H9 (cell line): ENCODE results near the gene IL1RAPL1. TPM values are rescaled to one million over a fixed set of nuclear protein-coding genes. Genes with fewer than 3 reads are reported as not detected.

Source experiments
- DNase-seq: peaks from one replicate; pipeline ENCODE4 v3.0.0-alpha.2; 2017
- H2AFZ ChIP-seq: one replicate; pipeline ENCODE4 v1.6.1; 2013; ENCODE audit warnings: mild to moderate bottlenecking, low read length, control low read depth, moderate library complexity
- H2AK5ac ChIP-seq: 2 replicates; pipeline ENCODE4 v1.6.1; 2013; ENCODE audit warnings: low read length, control low read depth, mixed read lengths; ENCODE audit not compliant: insufficient read length
- H2BK120ac ChIP-seq: one replicate; pipeline ENCODE4 v1.6.1; 2013; ENCODE audit warnings: low read depth, mild to moderate bottlenecking, low read length, control low read depth, inconsistent platforms; ENCODE audit not compliant: poor library complexity, severe bottlenecking
- H2BK12ac ChIP-seq: 2 replicates; pipeline ENCODE4 v1.6.1; 2013; ENCODE audit warnings: low read length, control low read depth, mixed read lengths, low read depth; ENCODE audit not compliant: insufficient read length
- H2BK15ac ChIP-seq: 2 replicates; pipeline ENCODE4 v1.6.1; 2013; ENCODE audit warnings: low read depth, low read length, control low read depth
- H2BK20ac ChIP-seq: one replicate; pipeline ENCODE4 v1.6.1; 2013; ENCODE audit warnings: low read depth, mild to moderate bottlenecking, low read length, control low read depth, inconsistent platforms; ENCODE audit not compliant: poor library complexity, severe bottlenecking
- H2BK5ac ChIP-seq: 2 replicates; pipeline ENCODE4 v1.6.1; 2013; ENCODE audit warnings: low read length, control low read depth, mixed read lengths; ENCODE audit not compliant: insufficient read length
- H3K14ac ChIP-seq: 2 replicates; pipeline ENCODE4 v1.6.1; 2013; ENCODE audit warnings: low read length, control low read depth; ENCODE audit not compliant: insufficient read depth
- H3K18ac ChIP-seq: 2 replicates; pipeline ENCODE4 v1.6.1; 2013; ENCODE audit warnings: low read depth, mild to moderate bottlenecking, mixed read lengths, low read length, control low read depth; ENCODE audit not compliant: insufficient read length
- H3K23ac ChIP-seq: 2 replicates; pipeline ENCODE4 v1.6.1; 2013; ENCODE audit warnings: low read length, control low read depth, mixed read lengths, low read depth; ENCODE audit not compliant: insufficient read length
- H3K23me2 ChIP-seq: 2 replicates; pipeline ENCODE4 v1.6.1; 2013; ENCODE audit warnings: low read depth, mild to moderate bottlenecking, mixed read lengths, low read length, control low read depth; ENCODE audit not compliant: insufficient read length, poor library complexity, severe bottlenecking
- H3K27ac ChIP-seq: 2 replicates; pipeline ENCODE4 v1.5.1; 2013; ENCODE audit warnings: low read length, control low read depth, mixed read lengths, low read depth; ENCODE audit not compliant: insufficient read length
- H3K27me3 ChIP-seq: 2 replicates; pipeline ENCODE4 v1.6.1; 2013; ENCODE audit warnings: low read length, control low read depth, inconsistent platforms; ENCODE audit not compliant: insufficient read depth
- H3K4ac ChIP-seq: 2 replicates; pipeline ENCODE4 v1.6.1; 2013; ENCODE audit warnings: low read depth, mild to moderate bottlenecking, control low read depth, inconsistent platforms, low read length, moderate library complexity
- H3K4me1 ChIP-seq: 2 replicates; pipeline ENCODE4 v1.6.1; 2013; ENCODE audit warnings: low read length, control low read depth, inconsistent platforms; ENCODE audit not compliant: insufficient read depth
- H3K4me2 ChIP-seq: 2 replicates; pipeline ENCODE4 v1.6.1; 2013; ENCODE audit warnings: low read length, control low read depth, mixed read lengths; ENCODE audit not compliant: insufficient read length, insufficient read depth
- H3K56ac ChIP-seq: 2 replicates; pipeline ENCODE4 v1.6.1; 2013; ENCODE audit warnings: low read depth, mild to moderate bottlenecking, mixed read lengths, low read length, control low read depth; ENCODE audit not compliant: insufficient read length
- H3K79me1 ChIP-seq: 2 replicates; pipeline ENCODE4 v1.6.1; 2013; ENCODE audit warnings: low read depth, mild to moderate bottlenecking, moderate library complexity, low read length, control low read depth, inconsistent platforms; ENCODE audit not compliant: insufficient read depth, poor library complexity, severe bottlenecking
- H3K79me2 ChIP-seq: 2 replicates; pipeline ENCODE4 v1.6.1; 2013; ENCODE audit warnings: low read length, control low read depth, inconsistent platforms; ENCODE audit not compliant: insufficient read depth
- H3K9ac ChIP-seq: 2 replicates; pipeline ENCODE4 v1.6.1; 2013; ENCODE audit warnings: low read length, control low read depth, mixed read lengths; ENCODE audit not compliant: insufficient read length; ENCODE audit errors: extremely low read depth
- H3K9me3 ChIP-seq: one replicate; pipeline ENCODE4 v1.6.1; 2013; ENCODE audit warnings: low read depth, low read length, inconsistent platforms; ENCODE audit not compliant: control insufficient read depth
- H3T11ph ChIP-seq: one replicate; pipeline ENCODE4 v1.6.1; 2013; ENCODE audit warnings: mild to moderate bottlenecking, low read length, control low read depth, inconsistent platforms
- H4K20me1 ChIP-seq: one replicate; pipeline ENCODE4 v1.6.1; 2013; ENCODE audit not compliant: control insufficient read depth, insufficient read length, insufficient read depth
- H4K5ac ChIP-seq: 2 replicates; pipeline ENCODE4 v1.6.1; 2013; ENCODE audit warnings: low read depth, mild to moderate bottlenecking, mixed read lengths, low read length, control low read depth; ENCODE audit not compliant: insufficient read length
- H4K8ac ChIP-seq: replicated peaks from 2 replicates; pipeline ENCODE4 v1.6.1; 2013; ENCODE audit warnings: low read length, control low read depth, mixed read lengths, low read depth; ENCODE audit not compliant: insufficient read length
- H4K91ac ChIP-seq: 2 replicates; pipeline ENCODE4 v1.6.1; 2013; ENCODE audit warnings: low read depth, mild to moderate bottlenecking, moderate library complexity, mixed read lengths, low read length, control low read depth; ENCODE audit not compliant: insufficient read length
- H3K27ac Mint-ChIP-seq, 3 experiments: 2 replicates in 2 of 3; 3 replicates in 1 of 3; pipeline ENCODE4 v1.8.0; 2020 to 2021; ENCODE audit warnings: mixed read lengths in 3 of 3, mild to moderate bottlenecking in 1 of 3, moderate library complexity in 1 of 3
- H3K27me3 Mint-ChIP-seq: 2 replicates; pipeline ENCODE4 v1.8.0; 2021; ENCODE audit warnings: low read depth, mild to moderate bottlenecking, moderate library complexity, mixed read lengths
- H3K36me3 Mint-ChIP-seq, 3 experiments: 2 replicates in 2 of 3; 3 replicates in 1 of 3; pipeline ENCODE4 v1.8.0; 2020 to 2021; ENCODE audit warnings: low read depth in 3 of 3, mixed read lengths in 3 of 3; ENCODE audit not compliant: insufficient read depth in 1 of 3
- H3K4me1 Mint-ChIP-seq, 2 experiments: 2 replicates each; pipeline ENCODE4 v1.8.0; 2020; ENCODE audit warnings: mixed read lengths in 2 of 2
- H3K4me3 Mint-ChIP-seq, 2 experiments: 2 replicates in 1 of 2; 3 replicates in 1 of 2; pipeline ENCODE4 v1.8.0; 2020 to 2021; ENCODE audit warnings: mild to moderate bottlenecking in 2 of 2, mixed read lengths in 2 of 2, moderate library complexity in 1 of 2
- H3K9me3 Mint-ChIP-seq, 2 experiments: 2 replicates in 1 of 2; 3 replicates in 1 of 2; pipeline ENCODE4 v1.8.0; 2020; ENCODE audit warnings: mild to moderate bottlenecking in 2 of 2, mixed read lengths in 2 of 2, moderate library complexity in 1 of 2
- CTCF ChIP-seq: fragments of 200-600 bp; sonication (generic); conservative IDR thresholded peaks from 3 replicates; pipeline ENCODE4 v1.8.0; 2021; ENCODE audit warnings: antibody characterized with exemption, mild to moderate bottlenecking
- WGBS: extraction: QIAGEN DNeasy Blood & Tissue Kit; methylation state at CpG from one replicate; pipeline ENCODE4 v1.1.7; 2013; ENCODE audit warnings: missing lambda C conversion rate, low lambda C conversion rate, mixed read lengths; ENCODE audit not compliant: insufficient read length; ENCODE audit errors: extremely low coverage; 5-methylcytosine and 5-hydroxymethylcytosine counted together
- total RNA-seq: library from RNA; stranded (reverse); gene quantifications from 2 replicates; pipeline ENCODE4 v1.2.1, GENCODE V29; 2021

The IL1RAPL1 gene
- total RNA-seq, 1 experiment from 2014 or later, result 0.31 TPM

GRCh38 chrX:28835991-28836390 is 248.7 kb downstream of the IL1RAPL1 start:
- DNase-seq, result no peak
- Histone ChIP-seq H2AFZ (no peak overlapping the region), H3K27me3 (no peaks in the 10 kb centered on the region), H2BK12ac (no peak overlapping the region), H2BK20ac (no peak overlapping the region), H3K56ac (no peak overlapping the region), H3K9me3 (no peaks in the 10 kb centered on the region), H3K4me1 (no peaks in the 10 kb centered on the region), H4K5ac (no peak overlapping the region), H3K18ac (no peak overlapping the region), H2AK5ac (no peak overlapping the region), H3K4ac (no peak overlapping the region), H3K79me1 (no peaks in the 10 kb centered on the region), H4K8ac (no peak overlapping the region), H4K20me1 (no peaks in the 10 kb centered on the region), H3K14ac (no peak overlapping the region), H3K79me2 (no peaks in the 10 kb centered on the region), H2BK120ac (no peak overlapping the region), H2BK5ac (no peak overlapping the region), H3K27ac (no peak overlapping the region), H3K23ac (no peak overlapping the region), H4K91ac (no peak overlapping the region), H3K4me2 (no peak overlapping the region), H3T11ph (no peak overlapping the region), H2BK15ac (no peak overlapping the region), H3K9ac (no peak overlapping the region), H3K23me2 (no peaks in the 10 kb centered on the region)
- peaks cover 0 to 27% of the 10 kb centered on the region in 2 experiments; a peak in 3 of 5 replicates for H3K9me3 Mint-ChIP-seq
- no CpG with 5 or more reads among the region's 1 CpG for WGBS
- TF ChIP-seq CTCF, result no peak
- H3K27ac Mint-ChIP-seq, result no peak overlapping the region
- no peak overlapping the region for H3K4me3 Mint-ChIP-seq
- no peaks in the 10 kb centered on the region for H3K27me3 Mint-ChIP-seq
- H3K36me3 Mint-ChIP-seq, result no peaks in the 10 kb centered on the region; a peak in 1 of 7 replicates
- H3K4me1 Mint-ChIP-seq, result peaks cover 3 to 5% of the 10 kb centered on the region in 2 experiments
